Measurements from ENCODE around the gene CDC42.

Gene CDC42

DNA sequence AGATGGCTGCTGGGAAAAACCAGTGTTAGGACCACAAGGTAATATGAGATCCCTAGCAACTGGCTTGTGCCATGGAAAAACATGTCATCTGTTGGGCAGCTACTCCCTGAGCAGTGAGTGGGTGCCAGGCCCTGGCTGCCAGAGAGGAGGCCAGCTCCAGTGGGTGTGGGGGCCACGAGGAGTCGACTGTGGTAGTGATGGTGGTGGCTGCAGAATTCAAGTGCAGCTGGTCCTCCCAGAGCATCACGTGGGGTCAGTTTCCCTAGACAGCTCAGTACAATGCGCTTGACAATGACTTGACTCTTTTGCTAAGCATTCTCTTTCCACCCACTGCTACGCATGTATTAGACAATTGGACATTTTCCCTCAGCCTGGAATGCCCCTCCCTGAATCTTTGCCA lies 14.5 kb upstream of the CDC42 start:
- no peak for DNase-seq

DNA sequence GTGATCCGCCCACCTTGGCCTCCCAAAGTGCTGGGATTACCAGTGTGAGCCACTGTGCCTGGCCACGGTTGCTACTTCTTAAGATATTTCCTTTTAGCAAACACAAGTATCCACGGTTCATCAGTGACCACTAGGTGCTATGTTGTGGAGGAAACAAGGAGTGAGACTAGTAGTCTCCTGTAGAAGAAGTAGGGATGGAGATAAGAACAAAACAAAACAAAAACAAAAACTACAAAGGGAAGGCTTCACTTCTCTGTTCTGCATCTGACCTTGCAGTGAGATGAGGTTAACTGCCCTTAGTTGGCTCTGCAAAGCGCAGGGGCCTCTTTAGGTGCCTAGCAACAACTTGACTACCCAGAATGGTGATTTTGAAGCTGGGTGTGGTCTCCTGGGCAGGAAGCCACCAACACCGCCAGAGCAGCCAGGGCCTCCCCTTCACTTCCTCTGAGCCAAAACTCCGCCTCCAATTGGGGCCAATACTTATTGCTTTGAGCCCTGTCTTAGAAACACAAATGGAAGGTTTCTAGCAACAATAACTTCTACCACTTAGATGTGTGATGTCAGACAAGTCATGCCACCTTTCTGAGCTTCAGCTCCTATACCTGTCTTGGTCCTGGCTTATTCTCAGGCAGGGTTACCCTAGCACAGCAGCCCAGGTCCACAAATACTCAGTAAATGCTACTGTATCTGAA lies 12.8 kb upstream of the CDC42 start:
- DNase-seq, result peak; percentile 83

DNA sequence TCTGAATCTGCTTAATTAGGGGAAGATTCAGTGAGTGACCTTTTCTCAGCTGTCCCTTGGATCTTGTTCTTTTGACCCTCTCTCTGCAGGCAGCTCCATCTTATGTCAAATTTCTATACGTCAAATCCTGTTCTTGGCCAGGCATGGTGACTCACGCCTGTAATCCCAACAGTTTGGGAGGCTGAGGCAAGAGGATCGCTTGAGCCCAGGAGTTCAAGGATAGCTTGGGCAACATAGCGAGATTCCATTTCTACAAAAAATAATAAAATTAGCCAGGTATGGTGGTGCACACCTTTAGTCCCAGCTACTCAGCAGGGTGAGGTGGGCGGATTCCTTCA lies 12.3 kb upstream of the CDC42 start:
- DNase-seq, result no peak

DNA sequence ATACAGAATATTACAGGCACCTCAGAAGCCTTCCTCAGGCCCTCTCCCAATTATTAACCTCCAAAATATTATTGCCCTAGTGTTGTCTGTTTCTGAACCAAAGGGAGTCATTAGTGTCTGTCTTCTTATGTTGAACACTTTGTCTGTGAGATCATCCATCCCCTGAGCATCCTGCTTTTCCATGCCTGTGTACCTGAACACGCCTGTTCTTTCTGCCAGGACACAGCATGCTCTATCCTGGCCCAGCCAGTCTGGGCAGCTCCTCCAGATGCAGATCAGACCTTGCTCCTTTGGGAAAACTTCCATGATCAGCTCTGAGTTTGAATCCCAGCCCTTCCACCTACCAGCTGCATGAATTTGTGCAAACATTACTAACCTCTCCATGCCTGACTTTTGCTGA lies 11.0 kb upstream of the CDC42 start:
- DNase-seq, result no peak

DNA sequence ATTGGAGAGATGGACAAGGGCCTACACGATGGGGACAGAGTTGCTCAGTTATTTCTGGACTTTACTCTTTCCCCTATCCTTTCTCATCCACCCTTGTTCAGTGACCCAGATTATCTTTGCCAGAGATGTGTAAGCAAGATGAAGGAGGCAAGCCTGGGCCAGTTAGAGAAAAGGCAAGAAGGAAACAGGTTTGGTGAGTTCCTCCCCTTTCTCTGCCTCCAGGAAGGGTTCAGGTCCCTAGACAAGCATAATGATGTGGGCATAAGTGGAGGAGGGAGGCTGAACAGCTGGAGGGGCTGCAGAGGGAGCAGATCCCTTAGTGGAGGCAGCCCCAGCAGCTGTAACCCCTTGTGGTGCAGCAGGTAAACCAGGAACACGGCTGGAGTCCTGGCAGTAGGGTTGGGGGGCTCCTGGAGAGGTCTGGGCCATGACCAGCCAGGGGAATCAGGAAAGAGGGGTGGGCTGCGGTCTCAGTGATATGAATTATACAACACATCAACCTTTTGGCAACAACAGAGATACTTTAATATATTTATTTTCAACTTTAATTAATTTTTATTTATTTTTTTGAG lies 9.2 kb upstream of the CDC42 start:
- no peak for DNase-seq

DNA sequence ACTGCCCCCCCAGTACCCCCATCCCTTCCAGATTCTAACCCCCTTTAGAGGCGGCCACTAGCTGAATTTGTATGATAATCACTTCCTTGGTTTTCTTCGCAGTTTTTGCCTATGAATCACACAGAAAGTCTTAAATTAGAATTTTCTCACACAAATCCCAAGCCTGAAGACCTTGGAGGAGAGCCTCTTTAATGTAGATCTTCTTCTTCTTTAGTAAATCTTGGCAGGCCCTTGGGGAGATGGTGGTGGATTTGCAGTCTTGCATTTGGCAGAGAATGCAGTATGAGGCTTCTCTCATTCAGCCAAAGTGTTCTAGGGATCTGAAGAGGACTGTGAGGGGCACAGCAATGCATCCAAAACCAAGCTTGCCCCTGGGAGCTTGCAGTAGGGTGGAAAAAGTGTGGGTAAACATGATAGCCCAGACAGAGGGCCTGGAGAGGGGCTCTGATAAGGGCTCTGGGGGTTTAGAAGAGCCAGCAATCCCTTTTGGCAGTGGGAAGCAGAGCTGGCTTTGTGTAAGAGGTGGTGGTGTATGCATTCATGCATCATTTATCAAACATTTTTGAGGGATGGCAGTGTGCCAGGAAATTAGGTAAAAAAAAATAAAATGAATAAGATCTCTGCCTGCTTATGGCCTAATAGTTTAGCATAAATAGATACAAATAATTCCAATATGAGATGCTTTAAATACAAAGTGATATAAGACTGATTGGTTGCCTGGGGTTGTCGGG lies 7.7 kb upstream of the CDC42 start:
- DNase-seq, result no peak

DNA sequence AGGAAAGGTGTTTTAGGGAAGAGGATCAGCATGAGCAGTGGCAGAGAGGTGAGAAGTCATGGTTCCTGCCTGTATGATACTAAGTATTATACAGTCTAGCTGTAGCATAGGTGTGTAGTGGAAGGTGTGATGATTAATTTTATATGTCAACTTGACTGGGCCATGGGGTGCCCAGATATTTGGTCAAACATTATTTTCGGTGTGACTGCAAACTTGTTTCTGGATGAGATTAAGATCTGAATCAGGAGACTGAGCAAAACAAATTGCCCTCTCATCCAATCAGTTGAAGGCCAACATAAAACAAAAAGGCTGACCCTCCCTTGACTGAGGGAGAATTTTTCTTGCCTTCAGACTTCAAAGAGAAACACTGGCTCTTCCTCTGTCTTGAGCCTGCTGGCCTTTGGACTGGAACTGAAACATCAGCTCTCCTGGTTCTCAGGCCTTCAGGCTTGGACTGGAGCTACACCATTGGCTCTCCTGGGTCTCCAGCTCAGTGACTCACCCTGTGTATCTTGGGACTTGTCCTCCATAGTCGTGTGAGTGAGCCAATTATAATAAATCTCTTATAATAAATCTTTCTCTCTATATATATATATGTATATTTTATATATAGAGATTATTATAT lies 6.8 kb upstream of the CDC42 start:
- DNase-seq, result no peak

DNA sequence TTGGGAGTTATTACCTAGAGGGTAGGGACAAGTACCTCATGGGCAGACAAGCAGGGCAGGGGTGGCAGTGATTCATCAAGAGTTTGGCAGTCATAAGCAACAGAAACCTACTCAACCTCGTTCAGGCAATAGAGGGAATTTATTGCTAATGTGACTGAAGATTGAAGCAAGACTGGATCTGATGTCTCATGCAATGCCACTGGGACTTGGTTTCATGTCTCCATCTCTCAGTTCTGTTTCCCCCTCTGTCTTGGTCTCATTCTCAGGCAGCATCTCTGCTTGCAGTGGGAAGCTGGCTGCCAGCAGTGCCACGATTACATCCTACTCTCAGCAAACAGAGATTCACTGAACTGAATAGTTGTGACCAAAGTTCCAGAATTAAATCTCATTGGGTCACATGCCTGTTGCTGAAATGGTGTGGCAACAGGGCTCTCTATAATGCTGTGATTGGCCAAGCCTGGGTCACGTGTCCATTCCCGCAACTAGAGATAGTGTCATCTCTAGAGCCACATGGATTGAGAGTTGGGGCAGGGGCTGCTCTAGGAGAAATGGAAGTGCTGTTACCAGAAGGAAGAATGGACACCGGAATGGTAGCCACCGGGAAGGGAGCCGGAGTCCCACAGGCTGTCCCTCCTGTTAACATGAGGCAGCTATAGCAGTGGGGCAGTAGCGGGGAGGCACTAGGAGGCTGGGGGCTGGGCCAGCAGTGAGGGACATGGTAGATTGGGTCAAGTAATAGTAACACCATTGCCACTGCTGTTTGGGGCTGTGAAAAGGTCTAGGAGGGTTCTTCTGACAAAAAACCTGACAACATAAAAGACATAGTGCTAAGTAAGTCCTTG lies 3.9 kb upstream of the CDC42 start:
- peak; percentile 57 for DNase-seq

DNA sequence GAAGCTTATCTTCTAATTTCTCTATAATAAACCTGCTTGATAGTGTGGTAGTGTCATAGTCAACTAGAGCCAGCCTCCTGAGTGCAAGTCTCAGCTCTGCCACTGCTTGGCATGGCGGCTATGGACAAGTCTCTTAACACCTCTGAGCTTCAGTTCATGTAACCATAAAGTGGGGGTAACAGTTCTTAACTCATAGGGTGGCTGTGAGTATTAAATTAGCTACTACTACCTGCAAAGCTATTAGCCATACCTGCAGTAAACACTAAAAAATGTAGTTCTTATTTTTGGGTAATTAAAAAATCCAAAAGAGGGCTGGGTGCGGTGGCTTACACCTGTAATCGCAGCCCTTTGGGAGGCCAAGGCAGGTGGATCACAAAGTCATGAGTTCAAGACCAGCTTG lies 2.2 kb upstream of the CDC42 start:
- no peak for DNase-seq

DNA sequence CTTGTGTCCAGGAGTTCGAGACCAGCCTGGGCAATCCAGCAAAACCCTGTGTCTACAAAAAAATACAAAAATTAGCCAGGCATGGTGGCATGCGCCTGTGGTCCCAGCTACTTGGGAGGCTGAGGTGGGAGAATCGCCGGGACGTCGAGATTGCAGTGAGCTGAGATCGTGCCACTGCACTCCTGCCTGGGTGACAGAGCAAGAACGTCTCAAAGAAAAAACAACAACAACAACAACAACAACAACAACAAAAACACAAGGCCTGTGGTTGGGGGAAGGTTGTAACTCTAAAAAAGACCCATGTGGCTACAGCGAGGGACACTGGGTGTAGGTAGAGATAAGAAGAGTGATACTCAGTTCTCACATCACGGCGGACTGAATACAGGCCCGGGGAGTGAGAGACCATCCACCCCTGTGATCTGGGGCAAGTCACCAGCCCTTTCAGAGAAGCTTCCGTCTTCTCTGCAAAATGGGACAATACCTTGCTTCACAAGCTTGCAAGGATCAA lies 848 bp upstream of the CDC42 start:
- no peak for DNase-seq

DNA sequence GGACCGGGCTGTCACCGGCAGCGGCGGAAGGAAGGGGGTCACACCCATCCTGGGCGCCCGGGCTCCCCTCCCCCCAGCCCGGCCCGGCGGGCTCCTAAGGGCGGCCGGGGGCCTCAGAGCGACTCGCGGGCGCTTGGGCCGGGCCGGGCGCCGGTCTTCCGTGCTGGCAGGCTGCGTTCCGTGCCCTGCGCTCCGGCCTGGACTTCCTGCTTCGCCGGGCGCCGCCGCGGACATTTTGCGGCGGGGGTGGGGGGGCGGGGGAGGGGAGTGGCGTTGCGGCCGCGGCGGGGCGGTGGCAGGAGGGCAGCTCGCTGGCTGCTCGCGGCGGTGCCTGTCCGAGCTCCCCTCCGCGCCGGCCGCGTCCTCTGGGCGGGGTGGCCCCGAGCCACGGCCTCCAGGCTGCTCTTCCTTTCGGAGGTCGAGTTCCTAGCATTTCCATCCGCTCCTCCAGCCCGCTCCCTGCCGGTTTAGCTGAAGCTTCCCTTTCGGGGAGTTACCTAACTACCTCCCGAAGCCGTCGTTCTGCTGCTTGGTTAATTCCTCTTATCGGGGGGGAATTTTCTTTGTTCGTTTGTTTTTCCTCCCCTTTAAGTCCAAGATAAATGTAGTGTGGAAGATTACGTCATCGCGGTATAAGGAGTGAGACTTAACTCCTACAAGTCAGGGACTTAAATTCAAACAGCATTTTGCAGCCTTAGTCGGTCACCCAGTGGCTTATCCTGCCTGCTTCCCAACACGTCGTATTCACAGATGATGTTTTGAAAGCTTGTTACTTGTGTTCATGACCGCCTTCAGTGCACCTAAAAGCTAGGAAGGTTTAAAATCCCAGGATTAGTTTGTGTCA lies 730 bp downstream of the CDC42 start:
- DNase-seq, result peak; percentile 55

DNA sequence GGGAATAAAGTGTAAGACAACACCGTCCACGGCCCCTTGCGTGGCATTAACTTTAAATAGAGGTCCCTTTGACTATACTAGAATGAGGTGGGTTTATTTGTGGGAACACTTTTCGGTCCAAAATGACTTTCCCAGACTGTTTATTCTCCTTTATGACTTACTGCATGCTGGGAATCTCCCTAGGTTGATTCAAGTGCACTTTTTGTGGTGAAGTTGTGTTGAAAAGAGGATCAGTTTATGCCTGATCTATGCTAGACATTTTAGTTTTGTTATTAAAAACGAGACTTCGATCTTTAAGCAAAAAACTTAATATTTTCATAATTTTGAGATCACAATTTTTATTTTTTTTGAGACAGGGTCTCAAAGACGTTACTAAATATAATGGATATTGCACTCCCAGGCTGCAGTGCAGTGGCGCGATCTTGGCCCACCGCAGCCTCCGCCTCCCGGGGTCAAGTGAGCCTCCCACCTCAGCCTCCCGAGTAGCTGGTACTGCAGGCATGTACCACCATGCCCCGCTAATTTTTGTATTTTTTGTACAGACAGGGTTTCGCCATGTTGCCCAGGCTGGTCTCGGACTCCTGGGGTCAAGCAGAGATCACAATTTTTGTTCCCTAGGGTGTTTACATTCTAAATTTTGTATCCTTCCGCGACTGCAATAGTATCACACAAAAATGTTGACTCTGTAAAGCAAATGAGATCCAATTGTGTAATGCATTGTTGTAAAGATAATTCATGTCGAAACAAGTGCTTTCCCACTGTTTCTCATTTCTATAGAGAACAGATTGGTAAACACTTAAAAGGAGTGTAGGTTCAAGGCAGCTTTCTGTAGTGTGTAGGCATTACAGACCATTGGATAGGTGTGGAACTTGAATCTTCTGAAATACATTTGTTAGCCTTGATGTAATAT lies 1.6 kb downstream of the CDC42 start:
- no peak for DNase-seq

DNA sequence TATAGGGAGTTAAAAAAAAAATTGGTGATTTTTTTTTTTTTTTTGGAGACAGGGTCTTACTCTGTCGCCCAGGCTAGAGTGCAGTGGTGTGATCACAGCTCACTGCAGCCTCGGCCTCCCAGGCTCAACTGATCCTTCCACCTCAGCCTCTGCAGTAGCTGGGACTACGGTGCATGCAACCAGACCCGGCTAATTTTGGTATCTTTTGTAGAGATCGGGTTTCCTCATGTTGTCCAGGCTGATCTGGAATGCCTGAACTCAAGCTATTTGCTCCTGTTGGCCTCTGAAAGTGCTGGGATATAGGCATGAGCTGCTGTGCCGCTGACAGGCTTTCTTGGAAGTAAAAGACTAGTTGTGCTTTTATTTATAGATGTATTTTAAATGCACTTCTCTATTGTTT lies 3.0 kb downstream of the CDC42 start:
- DNase-seq, result no peak

DNA sequence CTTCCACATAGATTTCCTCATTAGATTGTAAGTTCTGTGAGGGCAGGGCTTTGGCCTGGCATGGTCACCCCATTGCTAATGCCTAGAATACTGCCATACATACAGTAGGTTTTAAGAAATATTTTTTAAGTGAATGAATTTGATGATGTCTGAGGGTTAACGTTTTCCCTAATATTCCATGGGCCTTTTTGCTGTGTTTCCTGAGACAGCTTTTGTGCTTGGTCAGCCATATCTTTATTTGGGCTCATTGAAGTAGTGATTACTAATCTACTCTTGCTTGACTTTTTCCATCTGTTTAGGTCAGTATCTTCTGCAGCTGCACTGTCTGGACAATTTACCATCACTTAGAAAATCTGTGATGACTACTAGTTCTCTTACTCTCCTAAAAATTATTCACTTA lies 3.5 kb downstream of the CDC42 start:
- no peak for DNase-seq

DNA sequence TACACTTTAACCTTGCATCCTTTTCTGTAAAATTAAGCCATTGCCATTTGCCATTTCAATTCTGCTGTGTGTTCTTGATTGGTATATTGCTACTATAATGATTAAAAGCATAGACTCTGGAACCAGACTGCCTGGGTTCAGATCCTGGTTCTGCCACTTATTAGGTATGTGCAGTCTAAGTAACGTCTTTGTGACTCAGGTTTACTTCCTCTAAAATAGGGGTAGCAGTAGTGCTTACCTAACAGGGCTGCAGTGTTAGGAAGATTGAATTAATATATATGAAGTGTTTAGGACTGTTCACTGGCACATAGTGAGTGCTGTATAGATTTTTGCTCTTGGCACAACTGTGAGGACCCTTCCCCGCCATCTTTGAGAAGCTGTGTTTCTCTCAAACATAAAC lies 4.4 kb downstream of the CDC42 start:
- DNase-seq, result no peak

DNA sequence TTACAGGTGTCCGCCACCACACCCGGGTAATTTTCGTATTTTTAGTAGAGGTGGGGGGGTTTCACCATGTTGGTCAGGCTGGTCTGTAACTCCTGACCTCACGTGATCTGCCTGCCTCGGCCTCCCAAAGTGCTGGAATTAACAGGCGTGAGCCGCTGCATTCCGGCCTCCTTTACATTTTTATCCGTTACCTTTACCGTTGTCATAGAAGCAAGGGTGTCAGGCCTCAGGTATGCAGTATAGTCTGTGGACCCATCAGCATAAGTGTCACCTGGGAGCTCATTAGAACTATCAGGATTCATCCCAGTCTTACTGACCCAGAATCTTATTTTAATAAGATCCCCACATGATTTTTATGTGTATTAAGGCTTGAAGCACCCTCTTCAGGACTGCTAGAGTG lies 5.4 kb downstream of the CDC42 start:
- DNase-seq, result no peak

DNA sequence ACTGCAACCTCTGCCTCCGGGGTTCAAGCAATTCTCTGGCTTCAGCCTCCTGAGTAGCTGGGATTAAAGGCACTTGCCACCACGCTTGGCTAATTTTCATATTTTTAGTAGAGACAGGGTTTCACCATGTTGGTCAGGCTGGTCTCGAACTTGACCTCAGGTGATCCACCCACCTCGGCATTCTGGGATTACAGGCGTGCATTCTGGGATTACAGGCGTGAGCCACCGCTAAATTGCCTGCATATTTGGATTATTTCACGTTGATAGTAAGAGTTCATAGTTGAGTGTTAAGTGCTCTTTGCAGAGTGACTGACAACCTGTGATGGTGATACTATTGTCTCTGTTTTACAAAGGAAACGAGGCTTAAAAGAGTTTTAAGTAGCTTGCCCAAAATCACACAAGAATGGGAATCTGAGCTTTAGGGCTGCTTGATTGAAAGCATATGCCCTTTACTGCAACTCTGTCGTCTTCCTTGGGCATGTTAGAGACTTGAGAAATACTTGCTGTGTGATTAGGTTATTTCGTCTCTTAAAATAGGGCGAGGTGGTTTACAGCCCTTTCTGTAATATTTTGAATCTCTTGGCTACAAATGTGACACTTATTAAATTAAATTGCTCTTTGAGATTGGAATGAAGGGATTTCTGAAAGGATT lies 12.4 kb downstream of the CDC42 start:
- DNase-seq, result no peak

DNA sequence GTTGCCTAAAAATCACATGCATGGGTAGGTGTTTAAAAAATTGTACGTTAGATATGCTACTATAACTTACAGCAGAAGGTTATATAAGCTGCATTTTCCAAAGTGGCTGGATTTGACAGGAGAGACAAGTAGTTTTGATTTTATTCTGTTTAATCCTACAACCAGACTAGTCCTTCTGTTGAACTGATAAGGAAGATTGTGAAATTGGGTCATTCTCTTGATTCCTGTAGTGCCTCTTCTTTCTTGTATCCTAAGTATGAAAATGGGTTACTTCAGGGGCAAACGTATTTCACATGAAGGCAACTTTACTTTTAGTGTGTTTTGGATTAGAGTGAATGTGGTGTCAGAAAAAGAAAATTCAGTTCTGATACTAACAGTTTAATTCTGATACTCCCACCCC lies 19.0 kb downstream of the CDC42 start:
- DNase-seq, result no peak

DNA sequence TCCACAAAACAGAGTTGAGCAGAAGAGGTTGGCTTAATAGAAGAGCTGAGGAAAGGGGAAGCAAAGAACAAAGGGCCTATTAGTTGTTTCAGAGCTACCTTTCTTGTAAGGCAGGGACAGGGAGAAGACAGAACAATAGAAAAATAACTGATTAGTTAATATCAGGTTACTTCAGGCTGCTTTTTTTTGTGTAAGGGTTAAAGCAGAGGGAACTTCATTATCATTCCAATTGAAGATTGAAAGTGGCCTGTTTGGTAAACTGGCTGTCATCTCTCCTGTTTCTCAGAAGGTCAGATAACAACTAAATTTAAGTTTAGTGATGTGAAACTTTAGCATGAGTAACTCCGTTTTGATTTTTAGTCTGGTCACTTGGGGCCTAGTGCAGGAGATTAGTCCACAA lies 22.3 kb downstream of the CDC42 start:
- DNase-seq, result no peak

DNA sequence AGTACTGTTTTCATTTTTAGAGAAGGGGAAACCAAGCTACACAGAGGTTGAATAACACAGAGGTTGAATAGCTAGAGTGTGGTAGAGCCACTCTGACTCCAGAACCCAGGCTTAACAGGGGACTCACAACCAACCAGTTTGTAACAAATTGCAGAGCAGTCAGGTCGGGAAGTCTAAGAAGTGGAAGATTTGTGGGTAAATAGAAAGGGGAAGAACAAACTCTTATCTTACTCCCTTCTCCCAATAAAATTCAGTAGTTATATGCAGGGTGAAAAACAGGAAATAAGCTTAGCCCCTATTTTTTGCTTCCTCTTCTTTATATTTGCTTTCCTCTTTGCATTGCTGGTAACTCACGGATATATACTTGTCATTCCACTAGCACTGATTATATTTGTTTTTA lies 23.2 kb downstream of the CDC42 start:
- no peak for DNase-seq
